H1 (cell line): ENCODE data around the gene RBSN. TPM values are rescaled to one million over a fixed set of nuclear protein-coding genes. Genes with fewer than 3 reads are reported as not detected.

Experiments used
- CHD7 ChIP-seq: fragments of 300-600 bp; sonication (generic); IDR thresholded peaks from 2 replicates; pipeline ENCODE4 v1.7.1; 2012; ENCODE audit warnings: low read length, moderate library complexity, mild to moderate bottlenecking, inconsistent platforms; ENCODE audit not compliant: insufficient replicate concordance
- FOSL1 ChIP-seq: IDR thresholded peaks from 2 replicates; pipeline ENCODE4 v1.6.1; 2011; ENCODE audit warnings: mild to moderate bottlenecking, low read depth, low read length, moderate library complexity; ENCODE audit not compliant: insufficient read depth
- KDM5A ChIP-seq: fragments of 200-600 bp; IDR thresholded peaks from 2 replicates; pipeline ENCODE4 v1.7.1; 2012; ENCODE audit warnings: mild to moderate bottlenecking, low read length, inconsistent platforms, mixed read lengths
- MAX ChIP-seq: IDR thresholded peaks from 2 replicates; pipeline ENCODE4 v1.6.1; 2012; ENCODE audit warnings: inconsistent platforms
- NANOG ChIP-seq: IDR thresholded peaks from 2 replicates; pipeline ENCODE4 v1.6.1; 2011; ENCODE audit warnings: low read length, low read depth, mild to moderate bottlenecking, inconsistent platforms; ENCODE audit not compliant: insufficient read depth, poor library complexity, severe bottlenecking
- POLR2A ChIP-seq, 2 experiments: IDR thresholded peaks; 1 replicate in 1 of 2; 2 replicates in 1 of 2; pipeline ENCODE4 v1.6.1; 2011; ENCODE audit warnings: low read depth in 2 of 2, low read length in 2 of 2, mild to moderate bottlenecking in 2 of 2; ENCODE audit errors: control extremely low read depth in 1 of 2
- RFX5 ChIP-seq: IDR thresholded peaks from 2 replicates; pipeline ENCODE4 v1.6.1; 2011; ENCODE audit warnings: low read depth, low read length, improper control_type of control experiment, borderline replicate concordance
- RNF2 ChIP-seq: fragments of 200-900, 300-1000 bp; sonication (generic); IDR thresholded peaks from 2 replicates; pipeline ENCODE4 v1.7.1; 2016; ENCODE audit warnings: borderline replicate concordance, low read depth, mild to moderate bottlenecking, antibody characterized with exemption, low read length; ENCODE audit not compliant: poor library complexity, severe bottlenecking; ENCODE audit errors: missing control alignments
- RXRA ChIP-seq: IDR thresholded peaks from 2 replicates; pipeline ENCODE4 v1.6.1; 2011; ENCODE audit warnings: low read depth, mild to moderate bottlenecking, low read length, moderate library complexity; ENCODE audit not compliant: insufficient read depth
- SAP30 ChIP-seq: fragments of 300-600 bp; sonication (generic); IDR thresholded peaks from 2 replicates; pipeline ENCODE4 v1.7.1; 2012; ENCODE audit warnings: low read length, moderate library complexity, mild to moderate bottlenecking, inconsistent platforms; ENCODE audit not compliant: insufficient read depth, insufficient replicate concordance
- polyA plus RNA-seq, 7 experiments: library from polyadenylated mRNA; depleted of rRNA in 3 of 7; stranded (reverse) in 5 of 7; unstranded in 2 of 7; fragments of >200 nt in 5 of 7; fragments of 200-250 nt in 2 of 7; gene quantifications; 1 replicate in 5 of 7; 2 replicates in 1 of 7; 4 replicates in 1 of 7; pipeline versions ENCODE4 v1.2.1 to v1.2.3, GENCODE V29; 2011 to 2013; ENCODE audit warnings: missing spikeins in 2 of 7, mixed read lengths in 2 of 7
- total RNA-seq: library from RNA; stranded (reverse); fragmentation: NEBNext Ultra II Directional; extraction: Animal tissue kit (Norgen Biotek cat#: 25700); gene quantifications from 2 replicates; pipeline ENCODE4 v1.2.1, GENCODE V29; 2021

The RBSN gene
- total and polyA plus RNA-seq, 2 of the 8 experiments (the other 6 are each of a cell fraction or from before 2014, with no cell fraction given) = 5.9 to 20.0 TPM

- no peak for TF ChIP-seq CHD7
- TF ChIP-seq FOSL1 = no peak
- no peak for TF ChIP-seq SAP30
- no peak for TF ChIP-seq POLR2A (IDR thresholded peaks at IDR 0.05; ENCODE audit: control extremely low read depth in 1 of 2, low read depth in 2 of 2, low read length in 2 of 2)
- no peak for TF ChIP-seq KDM5A
- no peak for TF ChIP-seq RFX5
- no peak for TF ChIP-seq RXRA
- TF ChIP-seq NANOG = no peak
- no peak for TF ChIP-seq RNF2
- TF ChIP-seq MAX = no peak
These were observed 66.3 kb downstream of the RBSN start (continued) for GRCh38 chr3:15032650-15033049.
